ENCODE results near the gene KCNIP4.

The KCNIP4 gene

GRCh38 chr4:20926529-20926928 lies 1022.0 kb downstream of the KCNIP4 start:
- no peak for TF ChIP-seq CTCF (IDR thresholded peaks at IDR 0.05; ENCODE audit: low read depth, low read length, missing control alignments)
- H3K4me3 ChIP-seq (ENCODE audit: low read depth, low read length), result no peak overlapping the region
- DNase-seq (ENCODE audit: low read depth), result no peak

- DNase-seq (ENCODE audit: low read depth), result no peak
- TF ChIP-seq CTCF (IDR thresholded peaks at IDR 0.05; ENCODE audit: low read depth, low read length, missing control alignments), result no peak
- H3K4me3 ChIP-seq (ENCODE audit: low read depth, low read length), result no peak overlapping the region
Observed at GRCh38 chr4:20925176-20925575, 1023.4 kb downstream of the KCNIP4 start.

GRCh38 chr4:20922962-20923361 lies 1025.6 kb downstream of the KCNIP4 start:
- TF ChIP-seq CTCF (IDR thresholded peaks at IDR 0.05; ENCODE audit: low read depth, low read length, missing control alignments), result no peak
- no peak for DNase-seq (ENCODE audit: low read depth)
- no peak overlapping the region for H3K4me3 ChIP-seq (ENCODE audit: low read depth, low read length)

GRCh38 chr4:20916106-20916505 lies 1032.5 kb downstream of the KCNIP4 start:
- H3K4me3 ChIP-seq (ENCODE audit: low read depth, low read length), result no peak overlapping the region
- DNase-seq (ENCODE audit: low read depth), result no peak
- TF ChIP-seq CTCF (IDR thresholded peaks at IDR 0.05; ENCODE audit: low read depth, low read length, missing control alignments), result no peak

- H3K4me3 ChIP-seq (ENCODE audit: low read depth, low read length), result no peak overlapping the region
- DNase-seq (ENCODE audit: low read depth), result no peak
- no peak for TF ChIP-seq CTCF (IDR thresholded peaks at IDR 0.05; ENCODE audit: low read depth, low read length, missing control alignments)
Observed at GRCh38 chr4:20904966-20905365, 1043.6 kb downstream of the KCNIP4 start.

GRCh38 chr4:20901851-20902250 lies 1046.7 kb downstream of the KCNIP4 start:
- TF ChIP-seq CTCF (IDR thresholded peaks at IDR 0.05; ENCODE audit: low read depth, low read length, missing control alignments), result no peak
- no peak overlapping the region for H3K4me3 ChIP-seq (ENCODE audit: low read depth, low read length)
- no peak for DNase-seq (ENCODE audit: low read depth)

- TF ChIP-seq CTCF (IDR thresholded peaks at IDR 0.05; ENCODE audit: low read depth, low read length, missing control alignments), result no peak
Observed at GRCh38 chr4:20899591-20899990, 1049.0 kb downstream of the KCNIP4 start.

More at GRCh38 chr4:20899591-20899990, 1049.0 kb downstream of the KCNIP4 start:
- DNase-seq (ENCODE audit: low read depth), result no peak
- H3K4me3 ChIP-seq (ENCODE audit: low read depth, low read length), result no peak overlapping the region
